HG03196 (cell line): Measurements from ENCODE around the gene CGB8.
"Not testable (repeated sequence)": the region's sequence is repeated elsewhere in the genome, so short reads cannot be mapped to it uniquely, and the experiment has no call there.

Experiments
- ATAC-seq: cut with Tn5 transposase; IDR thresholded peaks from one replicate; pipeline ENCODE4 v1.9.1; 2021; ENCODE audit not compliant: unreplicated experiment

Gene CGB8

DNA sequence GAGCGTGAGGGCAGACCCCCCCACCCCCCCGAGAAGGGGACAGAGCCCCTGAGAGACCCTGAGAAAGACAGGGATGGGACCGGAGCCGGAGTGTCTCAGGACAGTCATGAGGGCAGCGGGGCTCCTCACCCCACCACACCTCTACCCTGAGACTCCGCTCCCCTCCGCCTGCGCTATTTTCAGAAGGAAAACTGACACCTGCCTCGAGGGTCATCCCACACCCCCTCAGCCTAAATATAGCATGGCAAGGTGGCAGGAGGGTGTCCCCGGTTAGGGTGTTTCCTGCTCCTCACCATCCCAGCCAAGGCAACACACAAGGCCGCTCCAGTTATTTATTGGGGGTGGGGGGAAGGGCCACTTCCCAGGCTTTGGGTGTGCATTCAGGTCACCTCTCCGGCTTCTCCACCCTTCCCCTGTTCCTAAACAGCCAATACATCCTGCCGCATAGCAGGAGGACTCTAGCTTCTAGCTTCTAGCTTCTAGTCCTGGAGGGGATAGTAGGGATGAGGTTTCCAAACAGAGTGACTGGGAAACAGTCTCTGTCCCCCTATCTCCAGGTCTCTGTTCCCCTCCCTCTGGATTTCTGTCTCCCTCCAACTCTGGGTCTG, 17.1 kb upstream of the CGB8 start:
- ATAC-seq: no peak

- no peak for ATAC-seq
These were observed 16.1 kb upstream of the CGB8 start, which contains the start of gene NTF4 for GRCh38 chr19:49064768-49065611. TSS of gene NTF4 (minus strand) at chr19:49064818. CDS start at chr19:49061997, 2,821 bp downstream.

DNA sequence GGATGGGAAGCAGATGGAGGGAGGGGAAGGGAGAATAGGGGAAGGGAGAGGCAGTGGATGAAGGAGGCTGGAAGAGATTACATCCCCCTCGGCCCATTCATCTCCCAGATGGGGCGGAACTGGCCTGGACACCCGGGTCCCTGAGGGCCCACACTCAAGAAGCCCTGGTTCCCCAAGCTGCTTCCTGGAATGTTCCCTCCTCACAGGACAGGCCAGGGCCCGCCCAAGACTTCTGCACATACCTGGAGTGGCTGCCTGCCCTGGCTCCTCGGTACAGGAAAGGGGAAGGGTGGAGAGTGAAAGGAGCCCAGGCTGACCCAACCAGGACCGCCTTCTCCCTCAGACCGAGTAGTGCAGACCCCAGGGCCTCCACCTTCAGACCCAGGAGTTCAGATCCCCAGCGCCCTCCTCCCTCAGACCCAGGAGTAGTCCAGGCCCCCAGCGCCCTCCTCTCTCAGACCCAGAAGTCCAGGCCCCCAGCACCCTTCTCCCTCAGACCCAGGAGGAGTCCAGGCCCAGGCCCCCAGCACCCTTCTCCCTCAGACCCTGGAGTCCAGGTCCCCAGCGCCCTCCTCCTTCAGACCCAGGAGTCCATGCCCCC, 15.2 kb upstream of the CGB8 start:
- ATAC-seq: no peak

GRCh38 chr19:49061445-49061844, 12.5 kb upstream of the CGB8 start:
- ATAC-seq: no peak

GRCh38 chr19:49061000-49061399, 12.1 kb upstream of the CGB8 start:
- no peak for ATAC-seq

DNA sequence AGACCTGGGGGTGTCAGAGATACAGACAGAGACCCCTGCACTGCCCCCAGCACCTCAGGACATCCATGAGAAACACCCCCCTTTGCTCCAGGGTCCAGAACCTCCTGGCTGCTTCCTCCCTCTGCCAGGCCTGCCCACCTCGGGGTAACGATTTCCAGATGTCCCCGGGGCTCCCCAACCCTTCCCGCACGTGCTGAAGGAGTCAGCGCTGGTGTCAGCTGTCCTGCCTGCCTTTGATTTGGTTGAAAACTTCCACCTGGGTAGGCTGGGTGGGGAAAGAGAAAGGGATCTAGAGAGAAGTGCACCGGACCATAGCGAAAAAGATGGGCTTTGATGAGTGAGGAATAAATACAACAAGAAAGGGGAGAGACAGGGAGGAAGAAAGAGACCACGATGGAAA, 10.1 kb upstream of the CGB8 start:
- no peak for ATAC-seq

DNA sequence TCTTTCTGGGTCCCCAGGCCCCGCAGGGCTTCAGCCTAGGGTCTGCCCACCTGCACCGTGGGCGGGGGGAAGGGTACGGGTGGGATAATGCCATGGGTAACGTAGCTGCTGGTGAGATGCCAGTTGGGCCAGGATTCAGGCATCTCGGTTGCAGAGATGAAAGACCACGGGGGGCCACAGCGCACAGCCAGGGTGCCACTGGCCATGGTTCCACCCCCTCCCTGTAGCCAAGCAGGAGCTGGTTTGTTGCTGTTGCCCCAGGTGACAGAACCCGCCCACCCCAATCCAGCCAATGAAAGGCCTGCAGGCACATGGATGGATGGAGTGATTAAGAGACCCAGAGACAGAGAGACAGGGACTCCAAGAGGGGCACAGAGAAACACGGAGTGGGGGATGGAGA, 9.7 kb upstream of the CGB8 start:
- ATAC-seq: no peak

GRCh38 chr19:49057636-49058234, 8.8 kb upstream of the CGB8 start, which contains the start of gene CGB7:
TSS of gene CGB7 (minus strand) at chr19:49057749. CDS start at chr19:49055375, 2,374 bp downstream.
- ATAC-seq: no peak

- ATAC-seq: not testable (repeated sequence)
These were observed 8.1 kb upstream of the CGB8 start for GRCh38 chr19:49056902-49057596.

- no peak for ATAC-seq
These were observed 7.4 kb upstream of the CGB8 start for GRCh38 chr19:49056101-49056901.

DNA sequence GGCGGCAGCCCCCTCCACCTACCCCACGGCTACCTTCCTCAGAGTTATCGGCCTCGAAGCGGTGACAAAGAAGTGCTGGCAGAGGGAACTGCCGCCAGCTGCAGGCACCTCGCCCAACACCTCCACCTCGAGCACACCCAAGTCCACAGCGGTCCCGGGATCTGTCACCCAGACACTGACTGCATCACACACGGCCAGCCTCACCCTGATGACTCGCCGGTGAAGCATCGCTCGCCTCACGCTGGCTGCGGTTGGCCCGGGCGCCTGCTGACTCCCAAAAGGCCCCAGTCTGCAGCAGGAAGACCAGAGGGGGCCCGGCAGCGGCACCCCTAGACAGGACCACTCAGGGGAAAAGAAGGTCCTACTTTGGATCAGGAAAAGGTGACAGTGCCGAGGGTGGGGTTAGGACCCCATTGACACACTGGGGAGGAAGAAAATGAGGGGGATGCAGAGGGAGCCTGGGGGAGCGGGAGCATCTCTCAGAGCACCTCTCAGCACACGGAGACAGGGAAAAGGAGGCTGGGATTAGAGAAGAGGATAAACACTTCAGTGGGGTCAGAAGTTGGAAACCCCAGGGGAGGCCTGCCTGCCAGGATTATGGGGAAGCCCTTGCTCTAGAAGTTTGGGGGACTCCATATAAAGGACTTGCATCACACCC, 1.6 kb upstream of the CGB8 start:
- not testable (repeated sequence) for ATAC-seq

DNA sequence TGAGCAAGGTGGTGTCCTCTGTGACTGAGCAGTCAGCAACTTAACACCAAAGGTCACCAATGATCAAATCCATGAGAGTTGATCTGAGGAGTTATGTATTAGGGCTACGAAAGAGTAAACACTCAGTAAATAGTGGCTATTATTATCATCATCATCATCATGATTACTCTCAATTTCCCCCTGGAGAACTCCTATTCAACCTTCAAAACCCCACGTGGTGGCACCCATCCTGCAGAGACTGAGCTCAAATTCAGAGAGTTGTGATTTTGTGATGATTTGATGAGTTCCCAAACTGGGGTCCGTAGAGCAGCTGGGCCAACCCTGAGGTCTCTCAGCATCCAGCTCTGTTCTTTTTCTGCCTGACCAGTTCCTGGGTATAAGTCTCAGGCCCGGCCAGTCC, 923 bp upstream of the CGB8 start:
- not testable (repeated sequence) for ATAC-seq

GRCh38 chr19:49043548-49043947, 5.4 kb downstream of the CGB8 start, which contains the start of gene CGB5:
TSS of gene CGB5 (plus strand) at chr19:49043848. CDS start at chr19:49044210, 362 bp downstream.
- ATAC-seq: not testable (repeated sequence)

GRCh38 chr19:49042666-49043065, 6.2 kb downstream of the CGB8 start:
- not testable (repeated sequence) for ATAC-seq

GRCh38 chr19:49042177-49042576, 6.7 kb downstream of the CGB8 start:
- ATAC-seq: no peak

DNA sequence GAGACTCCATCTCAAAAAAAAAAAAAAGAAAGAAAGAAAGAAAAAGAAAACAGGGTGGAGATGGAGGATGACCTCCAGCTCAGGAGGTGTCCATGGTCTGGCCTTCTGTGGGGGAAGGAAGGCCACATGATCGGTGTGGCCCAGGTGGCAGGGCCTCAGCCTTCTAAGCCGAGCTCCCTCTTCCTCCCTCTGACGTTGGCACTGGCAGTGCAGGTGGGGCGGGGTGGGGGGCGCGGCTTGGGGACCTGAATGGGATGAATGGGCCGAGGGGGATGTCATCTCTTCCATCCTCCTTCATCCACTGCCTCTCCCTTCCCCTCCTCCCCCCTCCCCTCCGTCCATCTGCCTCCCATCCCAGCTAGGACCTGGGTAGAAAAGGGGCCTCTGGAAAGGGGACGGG, 9.2 kb downstream of the CGB8 start:
- not testable (repeated sequence) for ATAC-seq

DNA sequence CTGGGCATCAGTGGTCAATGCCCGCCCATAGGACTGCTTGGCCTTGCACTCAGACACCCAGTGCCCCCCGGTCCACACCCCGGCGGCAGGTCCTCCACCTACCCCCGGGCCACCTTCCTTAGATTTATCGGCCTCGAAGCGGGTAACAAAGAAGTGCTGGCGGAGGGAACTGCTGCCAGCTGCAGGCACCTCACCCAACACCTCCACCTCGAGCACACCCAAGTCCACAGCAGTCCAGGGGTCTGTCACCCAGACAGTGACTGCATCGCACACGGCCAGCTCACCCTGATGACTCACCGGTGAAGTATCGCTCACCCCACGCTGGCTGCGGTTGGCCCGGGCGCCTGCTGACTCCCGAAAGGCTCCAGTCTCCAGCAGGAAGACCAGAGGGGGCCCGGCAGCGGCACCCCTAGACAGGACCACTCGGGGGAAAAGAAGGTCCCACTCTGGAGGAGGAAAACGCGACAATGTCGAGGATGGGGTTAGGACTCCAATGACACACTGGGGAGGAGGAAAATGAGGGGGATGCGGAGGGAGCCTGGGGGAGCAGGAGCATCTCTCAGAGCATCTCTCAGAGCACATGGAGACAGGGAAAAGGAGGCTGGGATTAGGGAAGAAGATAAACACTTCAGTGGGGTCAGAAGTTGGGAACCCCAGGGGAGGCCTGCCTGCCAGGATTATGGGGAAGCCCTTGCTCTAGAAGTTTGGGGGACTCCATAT, 10.2 kb downstream of the CGB8 start:
- ATAC-seq: not testable (repeated sequence)

DNA sequence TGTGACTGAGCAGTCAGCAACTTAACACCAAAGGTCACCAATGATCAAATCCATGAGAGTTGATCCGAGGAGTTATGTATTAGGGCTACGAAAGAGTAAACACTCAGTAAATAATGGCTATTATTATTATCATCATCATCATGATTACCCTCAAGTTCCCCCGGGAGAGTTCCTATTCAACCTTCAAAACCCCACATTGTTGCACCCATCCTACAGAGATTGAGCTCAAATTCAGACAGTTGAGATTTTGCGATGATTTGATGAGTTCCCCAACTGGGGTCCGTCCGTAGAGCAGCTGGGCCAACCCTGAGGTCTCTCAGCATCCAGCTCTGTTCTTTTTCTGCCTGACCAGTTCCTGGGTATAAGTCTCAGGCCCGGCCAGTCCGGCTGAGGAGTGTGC, 10.8 kb downstream of the CGB8 start:
- ATAC-seq: not testable (repeated sequence)

- ATAC-seq: not testable (repeated sequence)
These were observed 12.1 kb downstream of the CGB8 start, which contains the start of gene CGB1 for GRCh38 chr19:49036815-49037214. TSS of gene CGB1 (minus strand) at chr19:49036895. CDS start at chr19:49036711, 184 bp downstream.
